Measurements from ENCODE around the gene SAP30L. TPM values are rescaled to one million over a fixed set of nuclear protein-coding genes. Genes with fewer than 3 reads are reported as not detected.

Gene SAP30L
- total and polyA plus RNA-seq, 2 of the 4 experiments (the other 2 are of a cell fraction), result 9.7 to 17.6 TPM

GRCh38 chr5:154487541-154487940 is 41.7 kb downstream of the SAP30L start:
- Histone ChIP-seq H2AK5ac (ENCODE audit: low read depth, low read length) (no peak overlapping the region), H3K4ac (ENCODE audit: low read depth, low read length) (no peak overlapping the region), H2BK5ac (ENCODE audit: low read depth, low read length, poor library complexity, severe bottlenecking) (no peak overlapping the region), H2AFZ (replicated peaks; ENCODE audit: low read length, poor library complexity) (no peak overlapping the region), H3K23ac (ENCODE audit: low read depth, low read length) (no peak overlapping the region), H3K9me3 (ENCODE audit: control insufficient read depth, insufficient read depth, low read length) (peaks cover 8% of the 10 kb centered on the region), H3K36me3 (ENCODE audit: control insufficient read depth, insufficient read depth, low read length) (no peaks in the 10 kb centered on the region), H2BK15ac (ENCODE audit: low read depth, low read length) (no peak overlapping the region), H3K9ac (ENCODE audit: low read depth, low read length) (no peak overlapping the region), H3K4me2 (ENCODE audit: low read depth, low read length) (no peak overlapping the region), H3K14ac (replicated peaks; ENCODE audit: low read depth, low read length) (no peak overlapping the region), H3K4me3 (ENCODE audit: insufficient read depth, low read depth, low read length) (no peak overlapping the region), H2BK120ac (ENCODE audit: low read depth, low read length) (no peak overlapping the region), H3K27ac (ENCODE audit: insufficient read depth, low read length) (no peak overlapping the region), H3K4me1 (ENCODE audit: control insufficient read depth, insufficient read depth, low read length) (no peaks in the 10 kb centered on the region), H4K20me1 (ENCODE audit: insufficient read depth, low read length) (no peaks in the 10 kb centered on the region), H3K27me3 (ENCODE audit: control insufficient read depth, insufficient read depth, low read length) (peaks cover 69% of the 10 kb centered on the region), H2AK9ac (replicated peaks; ENCODE audit: low read depth, low read length, poor library complexity) (no peak overlapping the region), H3K56ac (ENCODE audit: extremely low read depth, insufficient read depth, low read length) (no peak overlapping the region), H4K8ac (ENCODE audit: low read depth in 2 of 2, low read length in 2 of 2) (no peak overlapping the region), H4K5ac (ENCODE audit: low read depth, low read length) (no peak overlapping the region), H3K9me1 (ENCODE audit: insufficient read depth, low read length) (no peaks in the 10 kb centered on the region), H2BK20ac (ENCODE audit: low read depth, low read length) (no peak overlapping the region), H4K91ac (ENCODE audit: insufficient read depth, low read depth, low read length) (no peak overlapping the region), H3K18ac (ENCODE audit: low read depth, low read length) (no peak overlapping the region), H3K79me1 (ENCODE audit: low read depth in 1 of 2, low read length in 2 of 2) (no peaks in the 10 kb centered on the region)
- DNase-seq (no peak), ATAC-seq (ENCODE audit: low read depth) (no peak)
- intact Hi-C loops (cut with micrococcal nuclease) (no loop called here), in situ Hi-C loops (cut with MboI; ENCODE audit: low sequenced_read_pairs) (no loop called here), dilution Hi-C loops (cut with HindIII; ENCODE audit: low sequenced_read_pairs, unreplicated experiment) (no loop called here)
- POLR2A ChIA-PET (ENCODE audit: unreplicated experiment), result no interaction called here
- no CpG with 5 or more reads among the region's 2 CpGs for WGBS, 2 experiments (ENCODE audit: extremely low coverage in 2 of 2, insufficient read length in 1 of 2)
- no TSS peak for BruUV-seq (replicated peaks)
- CTCF ChIA-PET, result interaction anchor here (1.3 kb wide), 1 partner anchor 33 kb away, joined by 4 read pairs; no protein-coding TSS in a partner anchor
- TF ChIP-seq, protein P1, sequence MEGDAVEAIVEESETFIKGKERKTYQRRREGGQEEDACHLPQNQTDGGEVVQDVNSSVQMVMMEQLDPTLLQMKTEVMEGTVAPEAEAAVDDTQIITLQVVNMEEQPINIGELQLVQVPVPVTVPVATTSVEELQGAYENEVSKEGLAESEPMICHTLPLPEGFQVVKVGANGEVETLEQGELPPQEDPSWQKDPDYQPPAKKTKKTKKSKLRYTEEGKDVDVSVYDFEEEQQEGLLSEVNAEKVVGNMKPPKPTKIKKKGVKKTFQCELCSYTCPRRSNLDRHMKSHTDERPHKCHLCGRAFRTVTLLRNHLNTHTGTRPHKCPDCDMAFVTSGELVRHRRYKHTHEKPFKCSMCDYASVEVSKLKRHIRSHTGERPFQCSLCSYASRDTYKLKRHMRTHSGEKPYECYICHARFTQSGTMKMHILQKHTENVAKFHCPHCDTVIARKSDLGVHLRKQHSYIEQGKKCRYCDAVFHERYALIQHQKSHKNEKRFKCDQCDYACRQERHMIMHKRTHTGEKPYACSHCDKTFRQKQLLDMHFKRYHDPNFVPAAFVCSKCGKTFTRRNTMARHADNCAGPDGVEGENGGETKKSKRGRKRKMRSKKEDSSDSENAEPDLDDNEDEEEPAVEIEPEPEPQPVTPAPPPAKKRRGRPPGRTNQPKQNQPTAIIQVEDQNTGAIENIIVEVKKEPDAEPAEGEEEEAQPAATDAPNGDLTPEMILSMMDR (conservative IDR thresholded peaks at IDR 0.05; ENCODE audit: low read depth, low read length), result no peak
- TF ChIP-seq FOS (IDR thresholded peaks at IDR 0.05; ENCODE audit: low read depth, low read length), result no peak
- TF ChIP-seq MAZ (IDR thresholded peaks at IDR 0.05; ENCODE audit: borderline replicate concordance, low read depth, low read length), result no peak
- no peak for TF ChIP-seq RAD21 (IDR thresholded peaks at IDR 0.05; ENCODE audit: low read length)
- no peak for TF ChIP-seq POLR2A (IDR thresholded peaks at IDR 0.05; ENCODE audit: low read depth, low read length)
- no peak for TF ChIP-seq RFX5 (IDR thresholded peaks at IDR 0.05; ENCODE audit: low read depth, low read length)
- TF ChIP-seq RCOR1 (IDR thresholded peaks at IDR 0.05; ENCODE audit: insufficient replicate concordance, low read length), result no peak
- TF ChIP-seq, protein P2, sequence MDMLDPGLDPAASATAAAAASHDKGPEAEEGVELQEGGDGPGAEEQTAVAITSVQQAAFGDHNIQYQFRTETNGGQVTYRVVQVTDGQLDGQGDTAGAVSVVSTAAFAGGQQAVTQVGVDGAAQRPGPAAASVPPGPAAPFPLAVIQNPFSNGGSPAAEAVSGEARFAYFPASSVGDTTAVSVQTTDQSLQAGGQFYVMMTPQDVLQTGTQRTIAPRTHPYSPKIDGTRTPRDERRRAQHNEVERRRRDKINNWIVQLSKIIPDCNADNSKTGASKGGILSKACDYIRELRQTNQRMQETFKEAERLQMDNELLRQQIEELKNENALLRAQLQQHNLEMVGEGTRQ (IDR thresholded peaks at IDR 0.05; ENCODE audit: low read depth, low read length), result no peak
- TF ChIP-seq, protein P3, sequence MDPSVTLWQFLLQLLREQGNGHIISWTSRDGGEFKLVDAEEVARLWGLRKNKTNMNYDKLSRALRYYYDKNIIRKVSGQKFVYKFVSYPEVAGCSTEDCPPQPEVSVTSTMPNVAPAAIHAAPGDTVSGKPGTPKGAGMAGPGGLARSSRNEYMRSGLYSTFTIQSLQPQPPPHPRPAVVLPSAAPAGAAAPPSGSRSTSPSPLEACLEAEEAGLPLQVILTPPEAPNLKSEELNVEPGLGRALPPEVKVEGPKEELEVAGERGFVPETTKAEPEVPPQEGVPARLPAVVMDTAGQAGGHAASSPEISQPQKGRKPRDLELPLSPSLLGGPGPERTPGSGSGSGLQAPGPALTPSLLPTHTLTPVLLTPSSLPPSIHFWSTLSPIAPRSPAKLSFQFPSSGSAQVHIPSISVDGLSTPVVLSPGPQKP (IDR thresholded peaks at IDR 0.05; ENCODE audit: borderline replicate concordance, low read depth, low read length), result no peak
- TF ChIP-seq SMC3 (IDR thresholded peaks at IDR 0.05; ENCODE audit: low read depth, low read length), result no peak
- TF ChIP-seq CHD1 (IDR thresholded peaks at IDR 0.05; ENCODE audit: low read depth, low read length), result no peak
- no peak for TF ChIP-seq BHLHE40 (IDR thresholded peaks at IDR 0.05; ENCODE audit: low read depth, low read length)
- TF ChIP-seq MXI1 (IDR thresholded peaks at IDR 0.05; ENCODE audit: borderline replicate concordance, low read depth, low read length), result no peak
- TF ChIP-seq NFE2L2 (IDR thresholded peaks at IDR 0.05; ENCODE audit: low read depth, low read length), result no peak
- TF ChIP-seq MAFK (IDR thresholded peaks at IDR 0.05; ENCODE audit: low read depth, low read length), result no peak
- no peak for TF ChIP-seq CEBPB (IDR thresholded peaks at IDR 0.05; ENCODE audit: low read depth, low read length)

Data from IMR-90 (cell line).